NCI-H69 (cell line): ENCODE results near the gene FERMT2.
A peak's percentile ranks its signal among the peaks of the same experiment; 100 is the strongest.

ENCODE experiments used
- DNase-seq: peaks from one replicate; lab custom pipeline; 2025; lab: John Stamatoyannopoulos, UW

Gene FERMT2

DNA sequence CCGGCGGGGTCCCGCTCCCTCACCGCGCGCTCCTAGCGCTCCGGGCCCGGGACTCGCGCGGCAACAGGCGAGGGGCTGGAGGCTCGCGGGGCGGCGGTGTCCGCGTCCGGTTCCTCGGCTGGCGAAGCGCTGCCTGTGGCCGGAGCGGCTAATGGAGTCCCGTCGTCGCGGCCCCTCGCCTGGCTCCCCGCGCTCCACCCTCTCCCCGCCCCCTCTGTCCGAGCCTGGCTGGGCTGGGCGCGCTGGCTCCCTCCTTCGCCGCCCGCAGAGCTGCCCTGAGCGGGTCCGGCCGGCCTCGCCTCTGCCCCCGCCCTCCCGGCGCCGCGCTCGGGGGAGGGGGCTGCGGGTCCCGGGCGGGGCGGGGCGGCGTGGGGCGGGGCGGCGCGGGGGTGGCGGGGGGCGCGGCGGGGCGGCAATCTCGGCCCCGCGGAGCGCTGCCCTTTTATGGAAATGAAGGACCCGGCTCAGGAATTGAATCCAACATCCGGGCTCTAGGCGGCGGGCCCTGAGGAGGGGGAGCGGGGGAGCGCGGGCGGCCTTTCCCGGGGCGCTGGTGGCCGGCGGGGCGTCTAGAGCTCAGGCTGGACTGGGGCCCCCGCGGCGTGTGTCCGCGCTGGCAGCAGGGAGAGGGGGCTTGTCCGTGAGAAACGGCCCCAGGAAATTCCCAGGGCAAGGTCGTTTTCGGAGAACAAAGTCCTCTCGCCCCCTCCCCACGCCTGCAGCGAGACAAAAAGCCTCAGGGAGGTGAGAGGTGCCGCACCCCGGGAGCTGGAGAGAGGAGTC, at the start of gene FERMT2:
Gene FERMT2, minus strand, starts transcription at position 153 of the 783 bp plus-strand sequence. CDS start 482 bp downstream, outside the sequence.
- peak; percentile 93 for DNase-seq

GRCh38 chr14:52998376-52999015, 47.6 kb upstream of the FERMT2 start:
- no peak for DNase-seq

GRCh38 chr14:52996493-52996892, 45.6 kb upstream of the FERMT2 start:
- DNase-seq, result no peak

DNA sequence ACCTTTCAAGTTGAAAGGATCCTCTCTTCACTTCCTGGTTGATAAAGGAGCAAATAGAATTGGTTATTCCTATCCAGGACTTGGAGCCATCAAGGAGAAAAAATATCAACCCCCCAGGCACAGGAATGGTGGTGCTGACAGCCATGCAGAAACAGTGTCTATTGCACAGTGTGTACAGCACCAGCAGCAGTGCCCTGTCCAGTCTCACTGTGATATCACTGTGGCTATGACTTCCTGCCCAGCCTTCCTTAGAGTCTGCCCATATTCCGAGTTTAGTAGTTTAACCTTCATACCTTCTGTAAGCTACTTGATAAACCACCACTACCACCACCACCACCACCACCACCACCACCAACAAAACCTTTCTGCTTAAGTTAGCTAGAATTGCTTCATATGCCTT, 45.1 kb upstream of the FERMT2 start:
- DNase-seq, result no peak

DNA sequence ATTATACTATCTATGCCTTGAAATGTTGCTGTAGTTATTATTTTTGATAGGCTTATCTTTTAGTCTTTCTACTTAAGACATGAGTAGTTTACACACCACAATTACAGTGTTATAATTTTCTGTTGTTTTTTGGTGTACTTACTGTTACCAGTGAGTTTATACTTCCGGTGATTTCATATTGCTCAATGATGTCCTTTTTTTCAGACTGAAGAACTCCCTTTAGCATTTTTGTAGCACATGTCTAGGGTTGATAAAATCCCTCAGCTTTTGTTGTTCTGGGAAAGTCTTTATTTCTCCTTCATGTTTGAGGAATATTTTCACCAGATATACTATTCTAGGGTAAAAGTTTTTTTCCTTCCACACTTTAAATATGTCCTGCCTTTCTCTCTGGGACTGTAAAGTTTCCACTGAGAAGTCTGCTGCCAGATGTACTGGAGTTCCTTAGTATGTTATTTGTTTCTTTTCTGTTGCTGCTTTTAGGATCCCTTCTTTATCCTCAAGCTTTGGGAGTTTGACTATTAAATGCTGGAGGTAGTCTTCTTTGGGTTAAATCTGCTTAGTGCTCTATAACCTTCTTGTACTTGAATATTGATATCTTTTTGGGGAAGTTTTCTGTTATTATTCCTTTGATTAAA, 41.5 kb upstream of the FERMT2 start:
- DNase-seq, result no peak

- peak; percentile 25 for DNase-seq
Measured at GRCh38 chr14:52988139-52988538, 37.3 kb upstream of the FERMT2 start.

DNA sequence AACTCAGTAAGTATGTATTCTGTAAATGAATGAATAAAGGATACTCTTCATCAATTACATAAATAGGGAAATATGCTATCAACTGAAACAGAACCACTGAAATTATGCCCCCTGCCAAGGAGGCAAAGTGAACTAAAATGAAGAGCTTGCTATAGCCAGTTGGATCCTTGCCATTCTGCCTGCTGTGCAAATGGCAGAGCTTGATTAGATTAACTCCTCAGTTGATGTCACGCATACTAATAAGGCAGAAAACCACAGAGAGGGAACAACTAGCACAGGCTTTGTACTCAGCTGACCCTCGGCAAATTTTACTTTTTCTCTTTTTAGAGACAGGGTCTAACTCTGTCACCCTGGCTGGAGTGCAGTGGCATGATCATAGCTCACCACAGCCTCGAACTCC, 36.7 kb upstream of the FERMT2 start:
- DNase-seq, result peak; percentile 84

GRCh38 chr14:52987042-52987441, 36.2 kb upstream of the FERMT2 start:
- DNase-seq, result peak; percentile 51

GRCh38 chr14:52977798-52978197, 26.9 kb upstream of the FERMT2 start:
- peak; percentile 44 for DNase-seq

DNA sequence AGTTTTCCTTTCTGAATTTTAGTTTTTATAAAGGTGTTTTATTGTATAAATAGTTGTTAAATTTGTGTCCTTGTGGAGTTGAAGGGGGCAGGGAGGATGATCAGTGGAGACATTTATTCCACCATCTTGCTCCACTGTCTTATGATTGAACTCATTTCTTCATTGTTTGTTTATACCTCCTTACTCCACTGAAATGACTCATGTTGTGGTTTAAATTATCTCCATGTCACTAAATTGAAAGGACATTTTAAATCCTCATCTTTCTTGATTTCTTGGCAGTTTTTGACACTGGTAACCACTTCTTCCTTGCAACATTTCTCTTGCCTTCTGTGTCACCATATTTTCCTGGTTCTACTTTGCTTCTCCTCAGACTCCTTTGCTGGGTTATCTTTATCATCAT, 23.6 kb upstream of the FERMT2 start:
- no peak for DNase-seq

GRCh38 chr14:52961060-52961639, 10.3 kb upstream of the FERMT2 start:
- peak; percentile 72 for DNase-seq

DNA sequence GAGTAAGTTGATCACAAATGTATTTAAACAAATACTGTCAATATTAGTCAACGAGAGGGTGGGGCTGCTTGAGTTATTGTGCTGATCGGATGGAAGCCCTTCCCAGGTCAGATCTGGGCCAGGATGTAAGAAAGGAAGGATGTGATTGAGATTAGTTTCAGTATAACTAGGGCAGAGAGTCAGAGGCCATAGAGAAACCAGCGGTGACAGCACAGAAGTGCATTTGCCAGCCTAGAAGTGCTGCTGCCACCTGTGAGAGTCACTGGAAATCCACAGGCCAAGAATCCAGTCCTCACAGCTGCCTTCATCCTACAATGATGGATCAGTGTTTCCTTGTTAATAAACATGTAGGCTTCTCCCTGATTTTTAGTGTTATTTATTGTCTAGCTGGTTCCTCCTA, 9.8 kb upstream of the FERMT2 start:
- peak; percentile 8 for DNase-seq

DNA sequence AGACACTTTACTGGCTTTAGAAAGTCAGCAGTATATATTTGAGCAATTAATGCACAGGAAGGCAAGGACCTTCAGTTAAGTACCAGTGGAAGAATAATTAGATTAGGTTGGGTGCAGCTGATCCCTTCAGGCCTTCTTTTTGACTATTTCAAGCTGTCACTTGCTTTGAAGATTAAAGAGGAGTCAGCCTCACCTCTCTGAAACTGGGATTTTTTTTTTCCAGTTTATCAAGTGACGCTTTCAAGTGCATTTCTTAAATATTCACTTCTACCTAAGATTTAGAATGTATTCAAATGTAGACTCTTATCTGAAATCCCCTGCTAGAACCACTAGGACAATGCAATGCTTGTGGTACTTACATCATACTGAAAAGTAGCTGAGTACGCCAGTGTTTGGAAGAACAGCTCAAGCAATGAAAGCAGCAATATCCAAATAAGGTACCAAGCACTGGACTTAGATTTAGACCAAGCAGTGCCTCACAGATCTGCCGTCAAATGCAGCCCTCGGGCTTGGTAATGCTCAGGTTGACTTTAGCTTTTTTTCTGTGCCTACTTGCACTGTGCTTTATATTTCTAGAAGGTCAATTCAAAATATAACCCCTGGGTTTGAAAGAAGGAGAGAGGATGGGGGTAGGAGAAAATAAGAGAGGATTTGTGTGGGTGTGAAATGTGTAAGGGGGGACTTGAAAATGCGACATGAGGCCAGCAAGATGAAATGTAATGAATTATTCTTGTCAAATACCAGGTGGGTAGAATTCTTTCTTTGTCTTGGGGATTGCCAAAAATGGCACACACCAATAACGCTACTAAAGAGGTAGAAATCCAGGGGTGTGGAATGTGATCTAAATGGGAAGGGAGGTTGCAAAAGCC, 3.7 kb upstream of the FERMT2 start:
- no peak for DNase-seq

GRCh38 chr14:52951681-52952554, 1.1 kb upstream of the FERMT2 start:
- peak; percentile 76 for DNase-seq

DNA sequence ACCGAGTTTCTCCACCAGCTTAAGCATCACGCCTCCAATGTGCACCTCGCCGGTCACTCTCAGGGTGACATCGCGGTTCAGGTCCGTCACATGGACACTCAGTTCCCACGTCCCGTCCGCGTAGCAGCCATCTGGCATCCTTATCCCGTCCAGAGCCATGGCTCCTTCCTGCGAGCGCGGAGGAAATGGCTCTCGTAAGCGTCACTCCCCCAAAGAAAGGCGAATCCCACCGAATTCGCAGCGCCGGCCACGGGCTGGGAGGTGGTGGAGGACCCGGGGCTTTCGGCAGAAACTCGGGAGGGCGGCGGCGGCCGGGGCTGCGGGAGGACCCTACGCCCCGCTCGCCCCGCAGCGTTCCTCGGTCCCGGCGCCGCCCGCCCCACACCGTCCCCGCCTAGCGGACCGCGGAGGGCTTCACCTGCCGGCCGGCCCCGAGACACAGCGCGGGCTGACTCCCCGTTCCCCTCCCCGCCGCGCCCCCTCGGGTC, 396 bp downstream of the FERMT2 start:
- peak; percentile 69 for DNase-seq

DNA sequence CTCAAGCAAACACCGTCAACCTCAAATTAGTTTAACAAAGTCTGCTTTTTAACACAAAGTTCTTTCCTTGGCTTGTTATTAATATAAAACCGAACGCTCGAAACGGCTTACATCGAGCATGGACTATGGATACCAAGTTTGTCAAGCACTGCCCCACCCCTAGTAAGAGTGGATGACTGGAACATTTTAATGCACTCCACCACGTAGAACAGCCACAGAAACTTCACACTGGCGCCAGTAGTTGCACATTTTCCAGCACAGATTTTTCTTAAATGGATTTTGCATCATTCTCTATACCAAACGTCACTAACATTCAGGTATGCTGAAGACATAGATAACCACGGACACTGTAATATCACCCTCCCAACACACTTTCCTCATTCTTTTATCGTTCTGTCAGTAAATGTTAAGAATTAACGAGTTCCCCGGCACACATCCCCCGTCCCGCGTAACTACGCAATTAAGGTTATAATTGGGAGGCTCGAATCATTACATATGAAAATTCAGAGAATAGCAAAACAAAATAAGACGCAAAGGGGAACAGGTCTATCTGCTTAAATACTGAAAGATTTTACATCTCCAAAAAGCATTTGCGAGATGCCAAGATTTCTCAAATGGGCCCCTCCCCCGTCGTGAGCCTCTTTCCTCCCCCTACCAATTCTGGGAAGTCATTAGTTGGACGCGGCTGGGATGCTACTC, 990 bp downstream of the FERMT2 start:
- peak; percentile 45 for DNase-seq

GRCh38 chr14:52949249-52949648, 1.6 kb downstream of the FERMT2 start:
- no peak for DNase-seq

DNA sequence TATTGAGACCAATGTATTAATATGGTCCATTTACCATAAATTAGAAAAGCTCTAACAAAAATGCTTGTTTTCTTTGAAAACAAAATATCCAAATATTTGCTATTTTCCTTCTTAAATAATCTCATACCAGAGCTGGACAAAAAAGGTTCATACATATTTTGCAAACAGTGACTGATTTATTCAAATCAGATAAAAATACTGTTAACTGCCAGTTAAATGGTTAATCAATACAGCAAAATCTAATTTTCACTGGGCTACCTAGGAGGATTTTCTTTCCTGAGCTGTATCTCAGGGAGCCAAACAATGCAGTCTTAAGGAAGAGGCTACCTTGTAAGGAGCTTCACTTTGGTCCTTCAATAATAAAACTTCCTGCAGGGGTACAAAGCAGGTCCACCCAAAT, 2.0 kb downstream of the FERMT2 start:
- no peak for DNase-seq

GRCh38 chr14:52948039-52948438, 2.8 kb downstream of the FERMT2 start:
- no peak for DNase-seq

GRCh38 chr14:52944254-52944653, 6.6 kb downstream of the FERMT2 start:
- no peak for DNase-seq
